ENCODE results near the gene OR56A1. TPM values are rescaled to one million over a fixed set of nuclear protein-coding genes. Genes with fewer than 3 reads are reported as not detected.
"Not testable (repeated sequence)": the region's sequence is repeated elsewhere in the genome, so short reads cannot be mapped to it uniquely, and the experiment has no call there.

OR56A1 gene, protein sequence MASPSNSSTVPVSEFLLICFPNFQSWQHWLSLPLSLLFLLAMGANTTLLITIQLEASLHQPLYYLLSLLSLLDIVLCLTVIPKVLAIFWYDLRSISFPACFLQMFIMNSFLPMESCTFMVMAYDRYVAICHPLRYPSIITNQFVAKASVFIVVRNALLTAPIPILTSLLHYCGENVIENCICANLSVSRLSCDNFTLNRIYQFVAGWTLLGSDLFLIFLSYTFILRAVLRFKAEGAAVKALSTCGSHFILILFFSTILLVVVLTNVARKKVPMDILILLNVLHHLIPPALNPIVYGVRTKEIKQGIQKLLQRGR
- not detected for total RNA-seq

DNA sequence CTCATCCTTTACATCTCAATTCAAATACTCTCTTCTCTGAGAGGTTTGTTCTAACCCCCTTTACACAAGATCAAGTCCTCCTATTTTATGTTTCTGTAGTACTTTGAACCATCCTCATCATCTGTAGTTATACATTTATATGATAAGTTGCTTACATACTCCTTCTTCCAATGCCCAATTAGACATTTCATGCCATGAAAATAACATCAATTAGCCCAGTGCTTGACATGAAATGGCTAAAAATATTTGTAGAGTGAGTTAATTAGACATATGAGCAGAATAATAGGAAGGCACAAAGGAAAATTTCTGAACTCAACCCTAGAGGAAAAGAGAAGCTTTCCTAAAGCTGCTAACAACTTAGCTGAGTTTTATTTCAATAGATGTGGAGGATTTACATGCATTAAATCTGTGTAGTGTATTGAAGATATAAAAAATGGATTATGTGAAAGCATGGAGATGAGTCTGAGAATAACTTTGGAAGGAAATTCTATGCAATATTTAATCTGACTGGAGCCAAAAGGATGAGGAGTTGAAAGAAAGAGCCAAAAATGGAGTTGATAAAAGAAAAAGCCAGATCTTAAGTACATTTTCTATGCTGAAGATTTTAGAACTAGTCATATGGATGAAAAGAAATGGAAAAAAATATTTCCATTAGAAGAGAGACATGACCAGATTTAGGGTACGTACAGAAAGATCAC, at the start of gene OR56A1:
OR56A1 (minus strand) TSS at position 51 of the 698 bp plus-strand sequence. CDS start 3,066 bp downstream, outside the sequence.
- no peaks in the 10 kb centered on the region for H3K9me3 ChIP-seq
- no peak for DNase-seq
- H3K27me3 ChIP-seq, result no peaks in the 10 kb centered on the region
- intact Hi-C loops (cut with DNase I), result no loop called here
- no peaks in the 10 kb centered on the region for H3K36me3 ChIP-seq
- H3K4me3 ChIP-seq (replicated peaks in 1 of 3), result no peak within 1 kb of the TSS
- WGBS, 2 donors, result 84 to 88% methylated on average over 1 of the region's 1 CpG
- H3K4me1 ChIP-seq, result no peaks in the 10 kb centered on the region
- TF ChIP-seq POLR2A (IDR thresholded peaks at IDR 0.05) (no peak), CTCF (IDR thresholded peaks at IDR 0.05) (no peak)
- no peak within 1 kb of the TSS for H3K27ac ChIP-seq

- H3K4me3 ChIP-seq (replicated peaks in 1 of 3), result no peak overlapping the region
- no peaks in the 10 kb centered on the region for H3K4me1 ChIP-seq
- intact Hi-C loops (cut with DNase I), result no loop called here
- DNase-seq, result no peak
- WGBS, 2 donors, result 71 to 76% methylated on average over 4 of the region's 4 CpGs
- no peaks in the 10 kb centered on the region for H3K9me3 ChIP-seq
- H3K36me3 ChIP-seq, result no peaks in the 10 kb centered on the region
- H3K27me3 ChIP-seq, result no peaks in the 10 kb centered on the region
- TF ChIP-seq POLR2A (IDR thresholded peaks at IDR 0.05) (no peak), CTCF (IDR thresholded peaks at IDR 0.05) (no peak)
- no peak overlapping the region for H3K27ac ChIP-seq
These were observed 48.9 kb upstream of the OR56A1 start for GRCh38 chr11:6079463-6079862.

DNA sequence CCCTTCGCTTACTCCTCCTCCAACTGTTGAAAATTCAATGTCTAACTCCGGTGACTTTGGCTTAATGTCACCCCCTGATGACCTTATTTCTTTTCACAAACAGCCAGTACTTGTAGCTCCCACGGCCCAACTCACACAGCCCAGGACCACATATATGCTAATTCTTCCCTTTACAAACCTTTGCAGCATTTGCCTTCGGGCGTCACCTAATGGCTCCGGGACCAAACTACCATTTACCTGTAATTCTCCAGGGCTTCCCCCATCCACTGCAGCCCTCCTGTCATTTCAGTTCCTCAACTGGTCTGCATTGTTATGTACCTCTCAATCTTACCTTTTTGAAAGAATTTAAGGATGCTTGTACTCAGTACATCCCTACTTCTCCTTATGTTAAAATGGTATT, 47.2 kb upstream of the OR56A1 start:
- no peak for TF ChIP-seq CTCF (IDR thresholded peaks at IDR 0.05)
- TF ChIP-seq POLR2A (IDR thresholded peaks at IDR 0.05), result no peak
- Histone ChIP-seq H3K36me3 (no peaks in the 10 kb centered on the region), H3K4me3 (replicated peaks in 1 of 3) (no peak overlapping the region), H3K27ac (no peak overlapping the region), H3K4me1 (no peaks in the 10 kb centered on the region), H3K9me3 (no peaks in the 10 kb centered on the region), H3K27me3 (no peaks in the 10 kb centered on the region)
- 91 to 93% methylated on average over 6 of the region's 6 CpGs for WGBS, 2 donors
- intact Hi-C loops (cut with DNase I), result no loop called here
- no peak for DNase-seq

GRCh38 chr11:6076443-6076842, 45.9 kb upstream of the OR56A1 start:
- intact Hi-C loops (cut with DNase I); DNase-seq; H3K4me1 ChIP-seq; H3K27ac ChIP-seq; H3K27me3 ChIP-seq; H3K36me3 ChIP-seq; H3K4me3 ChIP-seq (replicated peaks in 1 of 3); H3K9me3 ChIP-seq: not testable (repeated sequence)
- WGBS, 2 donors, result 71 to 84% methylated on average over 2 of the region's 2 CpGs

GRCh38 chr11:6067502-6067901, 36.9 kb upstream of the OR56A1 start:
- 72 to 81% methylated on average over 4 of the region's 4 CpGs for WGBS, 2 donors
- Histone ChIP-seq H3K27ac (no peak overlapping the region), H3K4me3 (replicated peaks in 1 of 3) (no peak overlapping the region), H3K9me3 (no peaks in the 10 kb centered on the region), H3K36me3 (no peaks in the 10 kb centered on the region), H3K27me3 (no peaks in the 10 kb centered on the region), H3K4me1 (no peaks in the 10 kb centered on the region)
- no peak for TF ChIP-seq CTCF (IDR thresholded peaks at IDR 0.05)
- TF ChIP-seq POLR2A (IDR thresholded peaks at IDR 0.05), result no peak
- no peak for DNase-seq
- intact Hi-C loops (cut with DNase I), result no loop called here

All from thyroid gland (tissue), 4 donors.